GM18519 (cell line): Measurements from ENCODE around the gene ARHGAP40.

Source experiments
- ATAC-seq: cut with Tn5 transposase; IDR thresholded peaks from one replicate; pipeline ENCODE4 v1.9.1; 2021; ENCODE audit warnings: mild to moderate bottlenecking, moderate library complexity; ENCODE audit not compliant: unreplicated experiment, low FRiP score

ARHGAP40 gene

DNA sequence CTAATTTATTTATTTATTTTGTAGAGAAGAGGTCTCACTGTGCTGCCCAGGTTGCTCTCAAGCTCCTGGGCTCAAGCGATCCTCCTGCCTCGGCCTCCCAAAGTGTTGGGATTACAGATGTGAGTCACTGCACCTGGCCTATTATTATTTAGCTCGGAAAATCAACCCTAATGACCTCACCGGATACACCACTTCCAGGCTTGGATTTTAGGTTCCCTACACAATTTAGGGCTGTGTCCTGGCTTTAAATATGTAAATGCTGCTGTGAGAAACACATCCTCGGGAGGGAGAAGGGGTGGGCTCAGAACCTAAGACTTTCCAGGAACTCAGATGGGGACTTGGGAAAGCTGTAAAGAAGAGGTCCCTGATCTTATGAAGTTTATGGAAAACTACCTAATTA is 71.7 kb downstream of the ARHGAP40 start:
- ATAC-seq: no peak

DNA sequence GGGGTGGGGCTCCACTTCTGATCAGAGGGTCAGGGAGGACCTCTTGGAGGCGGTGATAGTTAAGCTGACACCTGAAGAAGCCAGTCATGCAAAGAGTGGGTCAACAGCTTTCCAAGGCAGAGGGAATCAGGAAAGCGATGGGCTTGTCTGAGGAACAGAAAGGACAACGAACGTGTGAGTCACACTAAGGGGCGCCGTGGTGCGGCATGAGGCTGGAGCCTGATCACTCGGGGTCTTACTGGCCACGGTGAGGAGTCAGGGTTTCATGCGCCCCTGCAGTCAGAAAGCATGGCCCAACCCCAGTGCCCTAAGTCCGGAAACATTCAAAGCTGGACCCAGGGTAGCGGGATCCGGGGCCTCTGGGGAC is 72.1 kb downstream of the ARHGAP40 start:
- ATAC-seq: no peak

DNA sequence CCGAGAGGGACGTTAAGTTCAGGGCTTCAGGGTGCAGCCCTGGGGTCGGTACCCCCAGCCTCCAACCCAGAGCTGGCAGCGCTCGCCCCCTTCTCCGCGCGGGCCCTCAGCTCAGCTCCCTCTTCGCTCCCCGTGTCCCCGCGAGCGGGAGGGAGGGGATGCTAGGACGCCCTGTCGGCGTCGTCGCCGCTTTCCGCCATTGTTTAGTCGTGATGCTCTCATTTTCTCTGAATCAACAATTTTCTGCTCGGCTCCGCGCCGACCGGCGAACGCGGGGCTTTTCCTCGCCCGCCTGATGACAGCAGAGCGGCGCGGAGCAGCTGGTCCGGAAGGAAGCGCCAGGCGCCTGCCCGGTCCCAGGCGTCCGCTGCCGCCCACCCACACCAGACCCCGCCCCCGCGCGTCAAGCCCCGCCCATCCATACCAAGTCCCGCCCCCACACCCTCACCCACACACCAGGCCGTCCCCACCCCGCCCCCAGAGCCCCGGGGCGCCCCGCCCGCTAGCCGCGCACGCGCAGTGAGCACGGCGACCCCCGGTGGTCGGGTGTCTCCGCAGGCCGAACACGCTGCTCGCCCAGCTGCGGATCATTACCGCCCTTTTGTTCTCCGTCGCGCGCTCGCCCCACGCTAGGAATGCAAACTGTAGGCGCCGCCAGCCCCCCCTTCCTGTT is 72.6 kb downstream of the ARHGAP40 start:
- ATAC-seq: peak; percentile 40

DNA sequence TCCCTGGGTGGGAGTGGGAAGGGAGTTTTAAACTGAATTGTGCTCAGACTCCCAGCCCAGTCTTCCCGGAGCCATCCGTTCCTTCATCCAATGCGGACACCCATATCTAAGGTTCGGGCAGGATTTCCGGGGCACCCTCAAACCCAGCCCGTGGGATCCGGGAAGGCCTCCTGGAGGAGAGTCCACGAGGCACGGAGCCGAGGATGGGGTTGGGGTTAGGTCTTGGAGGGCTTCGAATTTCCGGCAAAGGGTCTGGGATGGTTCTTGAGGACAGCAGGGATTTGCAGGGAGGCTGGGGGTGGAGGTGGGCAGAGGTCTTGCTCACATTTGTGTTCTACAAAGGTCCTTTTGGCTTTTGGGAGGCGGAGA is 73.1 kb downstream of the ARHGAP40 start:
- ATAC-seq: no peak

DNA sequence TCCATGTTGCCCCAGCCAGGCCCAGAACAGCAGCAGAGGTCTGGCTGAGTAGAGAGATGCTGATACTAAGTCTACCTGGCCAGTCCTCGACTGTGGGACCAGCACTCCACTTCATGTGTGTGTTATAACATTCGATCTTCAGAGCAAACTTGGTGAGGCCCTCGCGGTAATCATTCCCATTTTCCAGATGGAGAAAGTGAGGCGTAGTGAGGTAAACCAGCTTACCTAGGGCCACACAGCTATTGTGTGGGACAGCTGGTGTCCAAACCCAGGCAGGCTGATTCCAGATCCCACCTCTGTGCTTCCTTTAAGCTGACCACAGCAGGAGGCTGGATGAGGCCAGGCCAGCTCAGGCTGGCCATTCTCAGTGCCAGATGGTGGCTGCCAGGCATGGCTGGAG is 75.0 kb downstream of the ARHGAP40 start:
- no peak for ATAC-seq

DNA sequence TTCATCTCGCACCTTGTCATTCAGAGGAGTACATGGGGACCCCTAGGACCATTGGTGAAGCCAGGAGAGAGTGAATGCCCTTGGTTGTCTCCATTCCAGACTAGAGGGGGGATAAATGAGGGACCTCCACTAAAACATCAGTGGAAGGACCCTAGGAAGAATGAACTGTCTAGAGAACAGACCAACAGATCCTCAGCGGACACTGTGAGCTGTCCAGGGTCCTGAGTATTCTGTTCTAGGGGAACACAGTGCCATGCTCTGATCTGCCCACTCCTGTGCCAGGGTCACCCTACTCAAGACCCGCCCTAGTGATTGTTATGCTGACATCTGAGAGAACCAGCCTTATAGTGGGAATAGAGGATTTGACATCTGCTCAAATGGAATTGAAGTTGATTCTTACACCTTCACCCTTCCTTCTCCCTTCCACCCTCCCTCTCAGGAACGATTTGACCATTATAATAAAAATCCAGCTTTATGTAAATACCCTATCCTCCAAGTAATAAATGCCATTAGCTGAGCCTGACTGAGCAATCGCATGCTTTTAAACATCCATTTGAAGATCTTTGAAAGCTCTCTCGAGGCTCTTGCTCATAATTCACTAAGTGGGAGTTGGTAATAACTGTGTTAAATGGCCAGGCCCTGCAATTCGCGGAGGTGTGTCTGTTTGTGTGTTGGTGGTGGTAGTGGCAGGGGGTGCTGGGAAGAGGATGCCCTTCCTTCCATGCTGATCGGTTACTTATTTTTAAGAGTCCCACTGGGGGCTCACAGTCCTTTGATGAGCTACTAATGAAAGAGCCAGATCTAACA is 79.1 kb downstream of the ARHGAP40 start:
- ATAC-seq: no peak

DNA sequence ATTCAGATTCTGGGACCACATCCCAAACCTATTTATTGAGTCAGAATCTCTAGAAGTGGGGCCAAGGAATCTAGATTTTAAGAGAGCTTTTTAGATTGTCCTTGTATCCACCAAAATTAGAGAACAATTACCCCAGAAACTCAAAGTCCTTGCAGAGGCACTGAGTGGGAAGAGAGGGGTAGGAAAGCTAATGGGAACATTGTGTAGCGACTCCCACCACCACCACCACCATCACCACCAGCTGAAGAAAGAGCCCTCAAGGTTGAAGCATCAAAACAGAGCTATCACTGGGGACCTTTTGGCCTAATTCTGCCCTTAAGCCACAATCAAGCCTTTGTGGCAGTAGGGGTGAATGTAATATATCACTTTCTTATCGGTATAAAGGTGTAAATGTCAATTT is 83.7 kb downstream of the ARHGAP40 start:
- ATAC-seq: no peak

DNA sequence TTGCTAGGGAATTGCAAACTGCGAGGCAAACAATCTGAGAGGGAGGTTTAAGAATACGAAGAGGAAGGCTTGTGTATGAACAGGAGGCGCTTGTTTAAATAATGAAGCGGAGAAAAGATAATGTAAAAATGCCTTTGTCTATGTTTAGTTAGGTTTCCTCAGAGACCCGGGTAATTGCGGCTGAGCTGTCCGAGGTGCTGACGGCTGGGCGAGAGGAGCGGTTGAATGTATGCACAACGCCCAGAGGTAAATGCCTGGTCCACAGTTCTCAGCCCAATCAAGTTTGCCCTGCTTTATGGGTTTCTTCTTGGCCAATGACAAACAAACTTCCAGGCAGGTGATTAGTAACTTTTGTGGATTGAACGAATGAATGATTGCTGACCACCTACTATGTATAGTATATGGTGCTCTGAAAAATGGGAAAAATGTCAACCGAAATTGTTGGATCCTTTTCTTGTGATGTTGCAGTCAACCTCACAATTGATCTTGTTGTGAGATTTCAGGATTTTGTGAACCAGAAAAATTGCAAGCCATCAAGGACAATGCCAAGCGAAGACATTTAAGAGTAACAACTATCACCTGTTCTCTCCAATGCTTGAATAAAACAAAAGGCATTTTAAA is 84.4 kb downstream of the ARHGAP40 start:
- no peak for ATAC-seq

DNA sequence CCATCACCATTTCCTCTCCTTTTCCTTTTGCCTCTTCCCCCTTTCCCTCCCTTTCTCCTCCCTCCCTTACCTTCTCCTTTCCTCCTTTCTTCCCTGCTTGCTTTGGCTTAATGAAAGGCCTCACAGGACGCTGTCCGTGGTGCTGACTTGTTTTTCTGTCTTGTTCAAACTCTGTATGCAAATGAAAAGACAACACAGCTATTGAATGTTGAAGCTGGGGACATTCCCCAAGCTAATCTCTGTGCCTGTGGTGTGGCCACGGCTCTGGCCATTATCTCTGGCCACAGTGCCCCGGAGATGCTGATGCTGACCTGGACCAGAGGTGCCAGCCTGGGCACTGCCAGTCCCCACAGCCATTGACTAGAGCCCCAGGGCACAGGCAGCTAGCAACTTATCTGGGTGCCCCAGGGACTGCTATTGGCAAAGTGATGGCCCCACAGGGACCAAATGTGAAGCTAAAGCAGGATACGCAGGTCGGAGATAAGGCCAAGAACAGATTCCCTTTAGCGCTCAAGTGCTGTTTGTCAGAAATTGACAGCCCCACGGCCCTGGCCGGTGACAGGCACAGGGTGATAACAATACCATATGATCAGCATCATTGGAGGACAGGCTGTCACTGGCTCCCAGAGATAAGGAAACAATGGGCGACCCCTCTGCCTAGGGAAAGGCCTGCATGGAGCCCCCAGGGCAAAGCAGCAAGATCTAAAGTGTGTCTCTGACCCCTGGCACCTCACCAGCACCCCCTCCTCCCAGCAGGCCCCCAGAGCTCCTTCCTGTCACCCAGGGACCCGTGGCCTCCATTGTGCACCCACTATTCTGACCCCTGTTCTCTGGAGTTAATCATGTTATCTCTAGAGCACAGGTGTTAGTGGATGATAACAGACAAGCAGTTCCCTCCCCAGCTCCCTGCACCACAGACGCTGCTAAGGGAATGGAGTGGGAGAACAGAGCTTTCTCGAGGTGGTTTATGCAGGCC is 91.1 kb downstream of the ARHGAP40 start:
- ATAC-seq: no peak

DNA sequence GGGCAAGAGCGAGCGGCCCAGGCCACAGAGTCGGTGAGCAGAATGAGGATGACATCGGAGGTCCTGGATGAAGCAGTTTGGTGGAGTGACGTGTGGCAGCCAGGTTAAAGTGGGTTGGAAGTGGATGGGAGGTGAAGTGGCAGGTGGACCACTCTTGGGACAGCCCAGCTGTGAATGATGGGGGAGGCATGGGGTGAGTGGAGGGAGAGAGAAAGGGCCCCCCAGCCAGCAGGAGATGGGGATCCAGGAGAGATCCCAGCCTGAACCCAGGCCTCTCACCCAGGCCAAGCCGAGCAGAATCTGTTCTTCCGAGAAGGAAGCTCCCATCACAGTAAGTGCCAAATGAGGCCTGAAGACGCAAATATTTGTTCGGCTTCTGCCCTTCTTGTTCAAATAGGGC is 95.7 kb downstream of the ARHGAP40 start:
- ATAC-seq: no peak

DNA sequence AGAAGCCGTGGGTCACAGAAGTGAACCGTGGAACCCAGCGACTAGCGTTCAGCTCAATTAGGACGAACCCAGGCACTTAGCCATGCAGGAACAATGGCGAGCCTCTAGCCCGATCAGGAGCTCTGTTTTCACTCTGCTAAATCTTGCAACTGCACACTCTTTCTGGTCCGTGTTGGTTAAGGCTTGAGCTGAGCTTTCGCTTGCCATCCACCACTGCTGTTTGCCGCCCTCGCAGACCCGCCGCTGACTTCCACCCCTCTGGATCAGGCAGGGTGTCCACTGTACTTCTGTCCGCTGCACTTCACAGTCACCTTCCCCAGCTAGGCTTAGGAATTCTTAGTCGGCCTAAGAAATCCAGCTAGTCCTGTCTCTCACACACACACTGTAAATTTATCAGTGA is 96.9 kb downstream of the ARHGAP40 start:
- ATAC-seq: no peak

DNA sequence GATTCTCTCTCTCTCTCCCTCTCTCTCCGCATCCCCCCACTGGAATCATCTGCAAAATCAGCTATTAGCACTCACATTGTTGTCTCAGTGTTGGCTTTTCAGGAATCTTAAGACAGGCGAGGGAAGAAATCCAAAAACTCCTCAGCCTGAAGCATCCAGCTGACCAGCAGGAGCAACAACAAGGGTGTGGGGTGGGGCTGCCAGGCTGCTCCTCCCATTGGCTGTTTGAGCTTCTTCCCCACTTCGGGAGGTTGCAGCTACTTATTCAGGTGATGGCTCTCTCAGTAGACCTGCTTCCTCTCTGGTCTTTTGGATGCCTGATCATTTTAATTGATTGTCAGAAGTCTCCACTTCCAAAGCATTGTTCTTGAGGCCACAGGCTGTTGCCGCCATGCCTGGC is 98.5 kb downstream of the ARHGAP40 start:
- no peak for ATAC-seq
